Osteoblast (primary cell): ENCODE data around the gene NCR1. TPM values are rescaled to one million over a fixed set of nuclear protein-coding genes. Genes with fewer than 3 reads are reported as not detected.

ENCODE experiments used
- DNase-seq: peaks from one replicate; pipeline ENCODE4 v3.0.0; 2011; ENCODE audit warnings: low spot score, mixed read lengths; ENCODE audit not compliant: insufficient read length; ENCODE audit errors: missing footprints
- H2AFZ ChIP-seq: 2 replicates; pipeline ENCODE4 v1.6.0; 2011; ENCODE audit warnings: mild to moderate bottlenecking, low read length
- H3K27ac ChIP-seq: 2 replicates; pipeline ENCODE4 v1.5.1; 2011; ENCODE audit warnings: mild to moderate bottlenecking, low read depth, low read length, moderate library complexity
- H3K27me3 ChIP-seq: 2 replicates; pipeline ENCODE4 v1.6.0; 2012; ENCODE audit warnings: mild to moderate bottlenecking, control low read depth, inconsistent platforms, low read length, moderate library complexity; ENCODE audit not compliant: insufficient read depth
- H3K36me3 ChIP-seq: 2 replicates; pipeline ENCODE4 v1.5.1; 2011; ENCODE audit warnings: mild to moderate bottlenecking, low read length, control low read depth, moderate library complexity; ENCODE audit not compliant: insufficient read depth
- H3K4me1 ChIP-seq: 2 replicates; pipeline ENCODE4 v1.5.1; 2011; ENCODE audit warnings: mild to moderate bottlenecking, low read length, control low read depth, moderate library complexity; ENCODE audit not compliant: insufficient read depth
- H3K4me2 ChIP-seq: 2 replicates; pipeline ENCODE4 v1.6.0; 2011; ENCODE audit warnings: mild to moderate bottlenecking, low read length; ENCODE audit not compliant: insufficient read depth
- H3K4me3 ChIP-seq: fragments of 200-600 bp; sonication (generic); 3 replicates; pipeline ENCODE4 v1.5.1; 2012; ENCODE audit warnings: mild to moderate bottlenecking, low read length, inconsistent platforms; ENCODE audit not compliant: insufficient read depth
- H3K79me2 ChIP-seq: 2 replicates; pipeline ENCODE4 v1.6.0; 2012; ENCODE audit warnings: mild to moderate bottlenecking, low read length, control low read depth, inconsistent platforms; ENCODE audit not compliant: insufficient read depth
- H3K9me3 ChIP-seq: 2 replicates; pipeline ENCODE4 v1.5.1; 2011; ENCODE audit warnings: low read depth, low read length, control low read depth
- H4K20me1 ChIP-seq: 2 replicates; pipeline ENCODE4 v1.6.0; 2012; ENCODE audit warnings: mild to moderate bottlenecking, low read length, control low read depth; ENCODE audit not compliant: insufficient read depth
- total RNA-seq: library from RNA; depleted of rRNA; stranded (reverse); fragments of >200 nt; gene quantifications from 2 replicates; pipeline ENCODE4 v1.2.3, GENCODE V29; 2012
- TF ChIP-seq, protein P1 (sequence below): IDR thresholded peaks from 2 replicates; pipeline ENCODE4 v1.5.1; 2011; ENCODE audit warnings: mild to moderate bottlenecking, low read depth, low read length, moderate library complexity; ENCODE audit errors: extremely low read depth

The NCR1 gene
- total RNA-seq, 1 donor, result 0.36 TPM

DNA sequence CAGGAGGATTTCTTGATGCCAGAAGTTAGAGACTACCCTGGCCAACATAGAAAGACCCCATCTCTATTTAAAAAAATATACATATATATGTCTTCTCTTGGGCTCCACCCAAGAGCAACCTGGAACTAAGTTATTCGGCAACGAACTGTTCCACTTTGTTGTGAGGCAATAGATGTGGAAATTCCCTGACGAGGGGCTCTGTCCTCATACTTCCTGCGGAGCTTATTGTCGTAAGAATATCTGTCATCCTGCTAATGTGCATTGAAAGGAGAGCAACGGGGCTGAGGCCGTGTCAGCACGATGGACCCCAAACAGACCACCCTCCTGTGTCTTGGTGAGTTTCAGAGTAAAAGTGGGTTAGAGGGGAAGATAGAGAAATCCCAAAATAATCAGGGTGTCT, 32.0 kb upstream of the NCR1 start, which contains the start of gene FCAR:
FCAR (plus strand) TSS at position 246 of the 400 bp plus-strand sequence; CDS start at position 301, 55 bp downstream.
- no peaks in the 10 kb centered on the region for H3K9me3 ChIP-seq
- no peaks in the 10 kb centered on the region for H3K4me1 ChIP-seq
- no peaks in the 10 kb centered on the region for H3K79me2 ChIP-seq
- no peak within 1 kb of the TSS for H3K27ac ChIP-seq
- no peak within 1 kb of the TSS for H3K4me3 ChIP-seq
- H3K36me3 ChIP-seq, result no peaks in the 10 kb centered on the region
- H3K4me2 ChIP-seq, result no peak within 1 kb of the TSS
- no peak within 1 kb of the TSS for H2AFZ ChIP-seq
- H4K20me1 ChIP-seq, result no peaks in the 10 kb centered on the region
- DNase-seq, result no peak
- TF ChIP-seq, protein P1, sequence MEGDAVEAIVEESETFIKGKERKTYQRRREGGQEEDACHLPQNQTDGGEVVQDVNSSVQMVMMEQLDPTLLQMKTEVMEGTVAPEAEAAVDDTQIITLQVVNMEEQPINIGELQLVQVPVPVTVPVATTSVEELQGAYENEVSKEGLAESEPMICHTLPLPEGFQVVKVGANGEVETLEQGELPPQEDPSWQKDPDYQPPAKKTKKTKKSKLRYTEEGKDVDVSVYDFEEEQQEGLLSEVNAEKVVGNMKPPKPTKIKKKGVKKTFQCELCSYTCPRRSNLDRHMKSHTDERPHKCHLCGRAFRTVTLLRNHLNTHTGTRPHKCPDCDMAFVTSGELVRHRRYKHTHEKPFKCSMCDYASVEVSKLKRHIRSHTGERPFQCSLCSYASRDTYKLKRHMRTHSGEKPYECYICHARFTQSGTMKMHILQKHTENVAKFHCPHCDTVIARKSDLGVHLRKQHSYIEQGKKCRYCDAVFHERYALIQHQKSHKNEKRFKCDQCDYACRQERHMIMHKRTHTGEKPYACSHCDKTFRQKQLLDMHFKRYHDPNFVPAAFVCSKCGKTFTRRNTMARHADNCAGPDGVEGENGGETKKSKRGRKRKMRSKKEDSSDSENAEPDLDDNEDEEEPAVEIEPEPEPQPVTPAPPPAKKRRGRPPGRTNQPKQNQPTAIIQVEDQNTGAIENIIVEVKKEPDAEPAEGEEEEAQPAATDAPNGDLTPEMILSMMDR, result no peak
- H3K27me3 ChIP-seq, result no peaks in the 10 kb centered on the region

DNA sequence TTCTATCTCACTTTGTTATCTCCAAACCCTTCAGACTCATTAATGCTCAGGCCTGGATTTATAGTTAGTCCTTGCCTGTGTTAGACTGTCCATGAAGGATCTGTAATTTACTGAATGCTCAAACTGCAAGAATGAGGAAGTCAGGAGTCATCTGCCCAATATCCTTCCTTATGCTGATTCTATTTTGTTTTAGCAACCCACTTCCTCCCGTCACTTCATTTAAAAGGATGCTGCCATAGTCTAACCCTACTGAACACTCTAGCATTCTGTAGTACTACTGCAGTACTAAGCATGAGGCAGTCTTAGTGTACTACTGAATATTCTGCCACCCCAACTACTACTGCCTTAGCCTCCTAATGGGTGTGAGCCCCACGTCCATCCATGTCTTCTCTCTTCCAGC, 30.4 kb upstream of the NCR1 start:
- Histone ChIP-seq H3K4me1 (no peaks in the 10 kb centered on the region), H3K9me3 (no peaks in the 10 kb centered on the region), H3K36me3 (no peaks in the 10 kb centered on the region), H3K79me2 (no peaks in the 10 kb centered on the region), H3K4me3 (no peak overlapping the region), H3K4me2 (no peak overlapping the region), H3K27me3 (no peaks in the 10 kb centered on the region), H3K27ac (no peak overlapping the region), H2AFZ (no peak overlapping the region), H4K20me1 (no peaks in the 10 kb centered on the region)
- TF ChIP-seq, protein P1, result no peak
- DNase-seq, result peak; percentile 2

GRCh38 chr19:54877471-54877870, 28.5 kb upstream of the NCR1 start:
- Histone ChIP-seq H3K36me3 (no peaks in the 10 kb centered on the region), H3K27ac (no peak overlapping the region), H4K20me1 (no peaks in the 10 kb centered on the region), H3K79me2 (no peaks in the 10 kb centered on the region), H3K4me3 (no peak overlapping the region), H3K4me2 (no peak overlapping the region), H3K27me3 (no peaks in the 10 kb centered on the region), H3K4me1 (no peaks in the 10 kb centered on the region), H2AFZ (no peak overlapping the region), H3K9me3 (no peaks in the 10 kb centered on the region)
- TF ChIP-seq, protein P1, result no peak
- no peak for DNase-seq

DNA sequence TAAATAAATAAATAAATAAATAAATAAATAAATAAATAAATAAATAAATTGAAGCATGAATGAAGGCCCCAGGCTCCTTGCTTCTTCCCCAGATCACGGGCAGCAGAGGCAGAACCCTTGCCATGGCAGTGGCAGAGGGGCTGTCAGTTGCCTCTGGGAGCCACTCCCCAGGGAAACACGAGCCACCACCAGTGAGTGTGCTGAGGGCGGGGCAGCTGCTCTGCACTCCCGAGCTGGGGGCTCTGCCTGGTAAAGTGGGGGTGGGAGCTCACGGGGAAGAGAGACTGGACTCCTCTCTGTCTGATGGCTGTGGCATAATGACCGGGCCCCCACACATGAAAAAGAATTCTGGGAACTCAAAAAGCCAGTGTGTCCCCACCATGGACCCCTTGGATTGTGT, 24.1 kb upstream of the NCR1 start:
- H3K4me1 ChIP-seq, result no peaks in the 10 kb centered on the region

More for the DNA sequence above, 24.1 kb upstream of the NCR1 start:
- no peak overlapping the region for H3K4me2 ChIP-seq
- TF ChIP-seq, protein P1, result no peak
- H3K27ac ChIP-seq, result no peak overlapping the region
- no peaks in the 10 kb centered on the region for H3K27me3 ChIP-seq
- no peak for DNase-seq
- H3K4me3 ChIP-seq, result no peak overlapping the region
- no peaks in the 10 kb centered on the region for H4K20me1 ChIP-seq
- no peak overlapping the region for H2AFZ ChIP-seq
- no peaks in the 10 kb centered on the region for H3K79me2 ChIP-seq
- no peaks in the 10 kb centered on the region for H3K36me3 ChIP-seq
- no peaks in the 10 kb centered on the region for H3K9me3 ChIP-seq
